Mesodermal cell (in vitro differentiated cells): ENCODE data around the gene DNAJC15.

Experiments
- H3K27ac ChIP-seq: 2 replicates; pipeline ENCODE4 v1.7.0; 2013; ENCODE audit warnings: mild to moderate bottlenecking, low read depth, low read length, moderate library complexity; ENCODE audit not compliant: severe bottlenecking
- H3K36me3 ChIP-seq: 2 replicates; pipeline ENCODE4 v1.7.1; 2013; ENCODE audit warnings: mild to moderate bottlenecking, low read length, moderate library complexity; ENCODE audit not compliant: control insufficient read depth, insufficient read depth
- H3K4me1 ChIP-seq: one replicate; pipeline ENCODE4 v1.7.1; 2013; ENCODE audit warnings: mild to moderate bottlenecking, low read length; ENCODE audit not compliant: insufficient read depth, control insufficient read depth, poor library complexity, severe bottlenecking
- H3K4me3 ChIP-seq: 2 replicates; pipeline ENCODE4 v1.7.0; 2013; ENCODE audit warnings: low read length, control low read depth, mild to moderate bottlenecking; ENCODE audit not compliant: insufficient read depth, poor library complexity, severe bottlenecking; ENCODE audit errors: extremely low read depth
- H3K9me3 ChIP-seq: 2 replicates; pipeline ENCODE4 v1.7.1; 2013; ENCODE audit warnings: mild to moderate bottlenecking, low read length, moderate library complexity; ENCODE audit not compliant: control insufficient read depth
- WGBS, 2 experiments: methylation state at CpG; one replicate each; pipeline ENCODE4 v1.1.5; 2013; ENCODE audit warnings: missing lambda C conversion rate in 2 of 2; ENCODE audit not compliant: insufficient coverage in 2 of 2; 5-methylcytosine and 5-hydroxymethylcytosine counted together

The DNAJC15 gene

GRCh38 chr13:43003729-43004128 is 19.7 kb upstream of the DNAJC15 start:
- H3K9me3 ChIP-seq = peaks cover 5% of the 10 kb centered on the region
- H3K4me1 ChIP-seq = peaks cover 27% of the 10 kb centered on the region
- H3K36me3 ChIP-seq = no peaks in the 10 kb centered on the region
- no peak overlapping the region for H3K4me3 ChIP-seq
- 86 to 92% methylated on average over 2 to 4 of the region's 6 CpGs for WGBS, 2 experiments
- H3K27ac ChIP-seq = no peak overlapping the region

- 100% methylated on average over 1 of the region's 3 CpGs; no CpG with 5 or more reads in 1 of the 2 experiments for WGBS, 2 experiments
Observed at GRCh38 chr13:43005460-43006236, 17.7 kb upstream of the DNAJC15 start.

DNA sequence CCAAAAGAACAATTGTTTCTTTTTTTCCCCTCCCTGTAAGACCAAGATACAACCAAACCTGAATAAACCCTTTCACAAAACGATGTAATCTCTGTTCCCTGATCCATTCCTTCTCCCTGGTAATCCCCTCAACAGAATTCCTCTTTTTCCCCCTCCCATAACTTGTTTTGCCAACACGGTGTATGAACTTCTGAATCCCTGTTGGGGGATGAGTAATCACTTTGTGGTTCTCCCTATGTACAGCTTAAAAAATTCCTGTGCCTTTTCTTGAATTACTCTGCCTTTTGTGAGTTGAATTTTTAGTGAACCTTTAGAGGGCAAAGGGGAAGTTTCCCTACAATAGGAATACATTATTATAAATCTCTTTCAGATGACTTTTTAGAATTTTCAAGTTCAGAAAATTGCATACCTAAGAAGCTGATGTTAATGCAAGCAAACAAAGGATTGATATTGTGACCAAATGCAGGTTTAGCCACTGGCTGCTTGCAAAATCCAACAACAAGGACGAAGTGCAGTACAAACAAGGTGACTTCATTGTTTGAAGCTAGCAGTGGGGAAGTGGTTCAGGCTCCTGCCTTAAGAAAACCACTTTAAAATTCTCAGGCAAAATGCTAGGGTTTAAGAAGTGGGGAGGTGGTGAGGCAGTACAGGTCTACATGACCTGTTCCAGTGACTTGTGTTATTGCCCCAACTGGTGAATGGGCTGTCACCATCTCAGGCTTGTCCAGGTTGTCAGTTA is 16.3 kb upstream of the DNAJC15 start:
- Histone ChIP-seq H3K4me1 (peaks cover 29% of the 10 kb centered on the region), H3K36me3 (no peaks in the 10 kb centered on the region), H3K27ac (peak overlapping the region; percentile 55), H3K9me3 (peaks cover 5% of the 10 kb centered on the region), H3K4me3 (no peak overlapping the region)
- 58 to 70% methylated on average over 2 of the region's 3 CpGs for WGBS, 2 experiments

More at GRCh38 chr13:43005460-43006236, 17.7 kb upstream of the DNAJC15 start:
- H3K4me3 ChIP-seq = no peak overlapping the region
- no peaks in the 10 kb centered on the region for H3K36me3 ChIP-seq
- peak overlapping the region; percentile 62 for H3K27ac ChIP-seq
- peaks cover 5% of the 10 kb centered on the region for H3K9me3 ChIP-seq
- H3K4me1 ChIP-seq = peaks cover 29% of the 10 kb centered on the region

GRCh38 chr13:43008596-43008995 is 14.8 kb upstream of the DNAJC15 start:
- 85 to 100% methylated on average over 1 of the region's 3 CpGs for WGBS, 2 experiments
- no peaks in the 10 kb centered on the region for H3K36me3 ChIP-seq
- H3K4me3 ChIP-seq = no peak overlapping the region
- H3K4me1 ChIP-seq = peaks cover 25% of the 10 kb centered on the region
- no peak overlapping the region for H3K27ac ChIP-seq
- H3K9me3 ChIP-seq = no peaks in the 10 kb centered on the region

DNA sequence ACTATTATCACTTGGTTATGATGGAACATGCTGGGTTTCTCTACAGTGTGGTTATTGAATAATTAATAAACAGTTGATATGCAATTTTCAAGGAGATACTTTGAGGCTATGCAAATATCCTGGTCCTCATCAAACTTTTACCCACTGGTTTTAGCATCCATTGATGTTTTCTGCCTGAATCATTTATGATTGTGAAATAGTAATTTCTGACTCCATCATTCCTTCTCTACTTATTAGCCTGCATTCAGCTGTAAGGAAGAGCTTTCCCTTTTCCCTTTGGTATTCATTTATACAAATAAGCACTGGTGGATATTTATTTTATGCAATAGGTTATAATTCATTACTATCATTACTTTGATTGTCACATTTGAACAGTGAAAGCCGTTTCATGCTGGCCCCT is 13.9 kb upstream of the DNAJC15 start:
- Histone ChIP-seq H3K4me3 (no peak overlapping the region), H3K4me1 (peaks cover 25% of the 10 kb centered on the region), H3K27ac (no peak overlapping the region), H3K9me3 (no peaks in the 10 kb centered on the region), H3K36me3 (no peaks in the 10 kb centered on the region)
- WGBS, 2 experiments = no CpG with 5 or more reads among the region's 1 CpG

GRCh38 chr13:43014162-43014561 is 9.2 kb upstream of the DNAJC15 start:
- Histone ChIP-seq H3K4me3 (no peak overlapping the region), H3K9me3 (no peaks in the 10 kb centered on the region), H3K27ac (no peak overlapping the region), H3K4me1 (no peaks in the 10 kb centered on the region), H3K36me3 (no peaks in the 10 kb centered on the region)
- 92 to 94% methylated on average over 3 of the region's 3 CpGs for WGBS, 2 experiments

- peaks cover 13% of the 10 kb centered on the region for H3K4me1 ChIP-seq
- no peak overlapping the region for H3K27ac ChIP-seq
- 80 to 100% methylated on average over 2 of the region's 5 CpGs for WGBS, 2 experiments
- no peak overlapping the region for H3K4me3 ChIP-seq
- H3K9me3 ChIP-seq = no peaks in the 10 kb centered on the region
- no peaks in the 10 kb centered on the region for H3K36me3 ChIP-seq
Observed at GRCh38 chr13:43016226-43016625, 7.2 kb upstream of the DNAJC15 start.

- H3K4me1 ChIP-seq = peaks cover 13% of the 10 kb centered on the region
- no peaks in the 10 kb centered on the region for H3K36me3 ChIP-seq
- H3K4me3 ChIP-seq = no peak overlapping the region
- H3K27ac ChIP-seq = no peak overlapping the region
- H3K9me3 ChIP-seq = peaks cover 3% of the 10 kb centered on the region
- 78 to 79% methylated on average over 2 of the region's 2 CpGs for WGBS, 2 experiments
Observed at GRCh38 chr13:43019811-43020210, 3.6 kb upstream of the DNAJC15 start.

DNA sequence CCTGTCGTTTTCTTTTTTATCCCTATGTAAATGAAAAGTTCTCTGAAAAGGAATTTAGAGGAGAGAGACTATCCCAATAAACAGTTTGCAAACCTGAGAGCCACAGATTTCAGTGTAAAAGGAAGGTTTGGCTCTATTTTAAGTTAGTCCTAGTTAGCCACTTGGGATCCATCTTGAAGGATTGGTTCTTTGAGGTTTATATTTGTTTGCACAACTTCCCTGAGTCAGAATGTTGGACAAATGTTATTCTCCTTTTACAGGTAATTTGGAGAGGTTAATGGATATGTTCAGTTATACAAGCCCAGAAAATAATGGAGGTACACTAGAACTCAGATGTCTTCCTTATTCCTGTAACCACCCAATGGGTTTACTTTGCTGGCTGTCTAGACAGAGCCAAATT is 2.6 kb upstream of the DNAJC15 start:
- WGBS, 2 experiments = 83% methylated on average over 1 of the region's 1 CpG; no CpG with 5 or more reads in 1 of the 2 experiments
- H3K27ac ChIP-seq = no peak overlapping the region
- H3K4me1 ChIP-seq = peaks cover 13% of the 10 kb centered on the region
- no peaks in the 10 kb centered on the region for H3K36me3 ChIP-seq
- H3K9me3 ChIP-seq = peaks cover 3% of the 10 kb centered on the region
- H3K4me3 ChIP-seq = no peak overlapping the region

GRCh38 chr13:43021926-43022670 is 1.3 kb upstream of the DNAJC15 start:
- Histone ChIP-seq H3K36me3 (no peaks in the 10 kb centered on the region), H3K27ac (no peak overlapping the region), H3K4me3 (no peak overlapping the region), H3K9me3 (peaks cover 3% of the 10 kb centered on the region), H3K4me1 (peaks cover 13% of the 10 kb centered on the region)
- WGBS, 2 experiments = 83 to 87% methylated on average over 7 to 9 of the region's 11 CpGs
